GM18873 (cell line): ENCODE measurements around the gene UBA7.
"Not testable (repeated sequence)": the region's sequence is repeated elsewhere in the genome, so short reads cannot be mapped to it uniquely, and the experiment has no call there.

Experiments used
- ATAC-seq: cut with Tn5 transposase; IDR thresholded peaks from one replicate; pipeline ENCODE4 v1.9.1; 2021; ENCODE audit warnings: mild to moderate bottlenecking, moderate library complexity, moderate number of reproducible peaks; ENCODE audit not compliant: unreplicated experiment, low FRiP score

Gene UBA7

GRCh38 chr3:49787182-49787464 lies 26.6 kb downstream of the UBA7 start:
- ATAC-seq, result no peak

- ATAC-seq, result peak; percentile 98
These were observed 27.2 kb downstream of the UBA7 start, which contains the start of gene IP6K1 for GRCh38 chr3:49786357-49787181. IP6K1 (minus strand) TSS chr3:49786542; CDS start chr3:49748040, 38,502 bp downstream.

- ATAC-seq, result peak; percentile 15
These were observed 28.0 kb downstream of the UBA7 start for GRCh38 chr3:49785565-49786356.

GRCh38 chr3:49782277-49782676 lies 31.5 kb downstream of the UBA7 start:
- not testable (repeated sequence) for ATAC-seq

GRCh38 chr3:49781415-49782199 lies 32.1 kb downstream of the UBA7 start:
- ATAC-seq, result no peak

- not testable (repeated sequence) for ATAC-seq
These were observed 32.8 kb downstream of the UBA7 start for GRCh38 chr3:49780975-49781365.

GRCh38 chr3:49780080-49780974 lies 33.4 kb downstream of the UBA7 start:
- ATAC-seq, result no peak

- no peak for ATAC-seq
These were observed 34.2 kb downstream of the UBA7 start for GRCh38 chr3:49779358-49780079.

- ATAC-seq, result not testable (repeated sequence)
These were observed 37.7 kb downstream of the UBA7 start for GRCh38 chr3:49776101-49776500.

- ATAC-seq, result no peak
These were observed 38.2 kb downstream of the UBA7 start for GRCh38 chr3:49775538-49775937.

- ATAC-seq, result no peak
These were observed 41.0 kb downstream of the UBA7 start for GRCh38 chr3:49772703-49773102.

GRCh38 chr3:49771340-49771938 lies 42.3 kb downstream of the UBA7 start:
- no peak for ATAC-seq

GRCh38 chr3:49769926-49770325 lies 43.8 kb downstream of the UBA7 start:
- no peak for ATAC-seq

- ATAC-seq, result no peak
These were observed 44.4 kb downstream of the UBA7 start for GRCh38 chr3:49769286-49769915.

- ATAC-seq, result no peak
These were observed 49.8 kb downstream of the UBA7 start for GRCh38 chr3:49763981-49764380.

GRCh38 chr3:49761661-49762060 lies 52.1 kb downstream of the UBA7 start:
- ATAC-seq, result no peak

- ATAC-seq, result no peak
These were observed 54.5 kb downstream of the UBA7 start for GRCh38 chr3:49759226-49759625.

- no peak for ATAC-seq
These were observed 56.6 kb downstream of the UBA7 start for GRCh38 chr3:49757197-49757596.
